Panc1 (cell line): ENCODE results near the gene PSME1.

Experiments
- CTCF ChIP-seq: fragments of 450-650 bp; IDR thresholded peaks from 2 replicates; pipeline ENCODE4 v1.5.1; 2017; ENCODE audit warnings: mild to moderate bottlenecking
- POLR2AphosphoS5 ChIP-seq: IDR thresholded peaks from 2 replicates; pipeline ENCODE4 v1.6.1; 2012; ENCODE audit warnings: mild to moderate bottlenecking, low read depth, low read length, moderate library complexity
- REST ChIP-seq, 2 experiments: IDR thresholded peaks; 2 replicates each; pipeline ENCODE4 v1.6.1; 2011 to 2012; ENCODE audit warnings: low read depth in 2 of 2, control low read depth in 1 of 2, low read length in 1 of 2, mild to moderate bottlenecking in 1 of 2, moderate library complexity in 1 of 2; ENCODE audit not compliant: insufficient read depth in 1 of 2
- SIN3A ChIP-seq: IDR thresholded peaks from 2 replicates; pipeline ENCODE4 v1.6.1; 2012; ENCODE audit warnings: low read depth, mild to moderate bottlenecking, low read length, moderate library complexity, borderline replicate concordance; ENCODE audit not compliant: insufficient read depth

- TF ChIP-seq CTCF (no peak), REST (IDR thresholded peaks at IDR 0.05; ENCODE audit: insufficient read depth in 1 of 2, low read depth in 2 of 2, low read length in 1 of 2) (no peak), POLR2AphosphoS5 (no peak), SIN3A (no peak)
These were observed 5.1 kb upstream of the PSME1 start for GRCh38 chr14:24130717-24131548.
